Natural killer cell (primary cell): ENCODE measurements around the gene ZCCHC10. TPM values are rescaled to one million over a fixed set of nuclear protein-coding genes. Genes with fewer than 3 reads are reported as not detected.
A peak's percentile ranks its signal among the peaks of the same experiment; 100 is the strongest.

Experiments used
- ATAC-seq, 3 donors: fragments of 150-1000 bp in 2 of 3; fragments of 200-7000 bp in 1 of 3; cut with Tn5 transposase; 1 replicate in 1 of 3; 2 replicates in 2 of 3; pipeline ENCODE4 v1.10.0; 2021; ENCODE audit warnings: mild to moderate bottlenecking in 2 of 3, moderate library complexity in 2 of 3
- DNase-seq, 2 donors: peaks; one replicate each; pipeline versions ENCODE4 v3.0.0 to v3.0.0-alpha.2; 2013 to 2021; ENCODE audit warnings: mixed read lengths in 1 of 2
- H3K27ac ChIP-seq: one replicate; pipeline ENCODE4 v1.5.1; 2013; ENCODE audit warnings: mild to moderate bottlenecking, low read length
- H3K27me3 ChIP-seq: one replicate; pipeline ENCODE4 v1.6.1; 2013; ENCODE audit warnings: low read length; ENCODE audit not compliant: control insufficient read depth, insufficient read depth
- H3K36me3 ChIP-seq: one replicate; pipeline ENCODE4 v1.6.1; 2013; ENCODE audit warnings: low read length; ENCODE audit not compliant: control insufficient read depth, insufficient read depth
- H3K4me1 ChIP-seq: one replicate; pipeline ENCODE4 v1.6.1; 2013; ENCODE audit warnings: low read length; ENCODE audit not compliant: control insufficient read depth, insufficient read depth
- H3K4me3 ChIP-seq: one replicate; pipeline ENCODE4 v1.5.1; 2013; ENCODE audit warnings: low read length
- H3K9me3 ChIP-seq: one replicate; pipeline ENCODE4 v1.6.1; 2013; ENCODE audit warnings: low read length; ENCODE audit not compliant: control insufficient read depth, insufficient read depth
- H3K27ac Mint-ChIP-seq, 2 donors: one replicate each; pipeline ENCODE4 v1.8.0; 2022; ENCODE audit warnings: mild to moderate bottlenecking in 2 of 2, mixed read lengths in 2 of 2, moderate library complexity in 1 of 2
- H3K27me3 Mint-ChIP-seq, 2 donors: one replicate each; pipeline ENCODE4 v1.8.0; 2022; ENCODE audit warnings: low read depth in 2 of 2, mixed read lengths in 2 of 2
- H3K36me3 Mint-ChIP-seq: one replicate; pipeline ENCODE4 v1.8.0; 2022; ENCODE audit warnings: mixed read lengths
- H3K4me1 Mint-ChIP-seq, 2 donors: one replicate each; pipeline ENCODE4 v1.8.0; 2022; ENCODE audit warnings: mixed read lengths in 2 of 2
- H3K4me3 Mint-ChIP-seq: one replicate; pipeline ENCODE4 v1.8.0; 2022; ENCODE audit warnings: mild to moderate bottlenecking, moderate library complexity, mixed read lengths
- H3K9me3 Mint-ChIP-seq, 2 donors: one replicate each; pipeline ENCODE4 v1.8.0; 2022; ENCODE audit warnings: mixed read lengths in 2 of 2
- WGBS: methylation state at CpG from one replicate; pipeline ENCODE4 v1.1.7; 2013; ENCODE audit warnings: missing lambda C conversion rate; ENCODE audit not compliant: insufficient coverage; 5-methylcytosine and 5-hydroxymethylcytosine counted together
- intact Hi-C: fragments of 100-400 bp; cut with micrococcal nuclease; formaldehyde crosslinking; loops from one replicate; pipeline ENCODE4 v1.14.2; 2022
- total RNA-seq, 4 donors: library from RNA; stranded (reverse); fragments of 120-200 nt in 1 of 4; gene quantifications; one replicate each; pipeline versions ENCODE4 v1.2.3 to v1.2.4, GENCODE V29; 2013 to 2022
- TF ChIP-seq, protein P1 (sequence below): fragments of 200-600 bp; IDR thresholded peaks from one replicate; pipeline ENCODE4 v1.8.0; 2022; ENCODE audit warnings: antibody characterized with exemption

ZCCHC10 gene
- total RNA-seq, 3 donors from 2014 or later (not counting 1 experiment from before 2014, with no cell fraction given): 18.4 to 20.5 (median 20.4) TPM

DNA sequence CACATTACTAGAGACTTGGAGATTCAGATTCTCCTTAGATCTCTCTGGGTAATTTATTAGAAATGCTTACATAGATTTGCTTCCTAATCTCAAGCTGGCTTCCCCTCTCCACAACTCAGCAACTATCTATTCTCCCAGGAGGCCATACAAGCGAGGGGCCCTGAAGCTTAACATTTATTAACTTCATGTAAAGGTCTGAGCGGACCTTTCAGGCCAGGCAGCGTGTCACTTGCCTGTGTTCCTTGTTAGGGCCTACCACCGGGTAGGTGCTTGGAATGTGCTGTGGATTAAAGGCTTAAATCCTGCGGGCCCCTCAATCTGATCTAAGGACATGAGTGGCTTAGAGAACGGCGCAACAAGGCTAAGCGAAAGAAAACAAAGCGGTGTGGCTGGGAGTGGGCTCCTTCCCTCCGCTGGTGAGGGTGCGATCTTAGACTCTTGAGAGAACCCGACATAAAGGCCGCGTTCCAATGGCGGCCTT lies 24.8 kb upstream of the ZCCHC10 start:
- Histone ChIP-seq H3K4me1 (peaks cover 25% of the 10 kb centered on the region), H3K4me3 (peak overlapping the region; percentile 91), H3K9me3 (no peaks in the 10 kb centered on the region), H3K36me3 (no peaks in the 10 kb centered on the region), H3K27me3 (no peaks in the 10 kb centered on the region), H3K27ac (peak overlapping the region; percentile 87)
- DNase-seq: no peak
- H3K36me3 Mint-ChIP-seq: no peaks in the 10 kb centered on the region
- peaks cover 23 to 40% of the 10 kb centered on the region in 2 donors for H3K4me1 Mint-ChIP-seq
- WGBS: 2% methylated on average over 15 of the region's 15 CpGs
- H3K9me3 Mint-ChIP-seq: no peaks in the 10 kb centered on the region
- intact Hi-C loops: loop anchor here (1.0 kb wide), 3 partner anchors 25 to 185 kb away; partner anchors contain the start of genes AFF4, GDF9, UQCRQ and ZCCHC10
- H3K27ac Mint-ChIP-seq: peak overlapping the region; percentile 98 to 99
- H3K27me3 Mint-ChIP-seq: peaks cover 0 to 7% of the 10 kb centered on the region in 2 donors
- ATAC-seq: no peak
- peak overlapping the region; percentile 91 for H3K4me3 Mint-ChIP-seq
- TF ChIP-seq, protein P1, sequence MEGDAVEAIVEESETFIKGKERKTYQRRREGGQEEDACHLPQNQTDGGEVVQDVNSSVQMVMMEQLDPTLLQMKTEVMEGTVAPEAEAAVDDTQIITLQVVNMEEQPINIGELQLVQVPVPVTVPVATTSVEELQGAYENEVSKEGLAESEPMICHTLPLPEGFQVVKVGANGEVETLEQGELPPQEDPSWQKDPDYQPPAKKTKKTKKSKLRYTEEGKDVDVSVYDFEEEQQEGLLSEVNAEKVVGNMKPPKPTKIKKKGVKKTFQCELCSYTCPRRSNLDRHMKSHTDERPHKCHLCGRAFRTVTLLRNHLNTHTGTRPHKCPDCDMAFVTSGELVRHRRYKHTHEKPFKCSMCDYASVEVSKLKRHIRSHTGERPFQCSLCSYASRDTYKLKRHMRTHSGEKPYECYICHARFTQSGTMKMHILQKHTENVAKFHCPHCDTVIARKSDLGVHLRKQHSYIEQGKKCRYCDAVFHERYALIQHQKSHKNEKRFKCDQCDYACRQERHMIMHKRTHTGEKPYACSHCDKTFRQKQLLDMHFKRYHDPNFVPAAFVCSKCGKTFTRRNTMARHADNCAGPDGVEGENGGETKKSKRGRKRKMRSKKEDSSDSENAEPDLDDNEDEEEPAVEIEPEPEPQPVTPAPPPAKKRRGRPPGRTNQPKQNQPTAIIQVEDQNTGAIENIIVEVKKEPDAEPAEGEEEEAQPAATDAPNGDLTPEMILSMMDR: no peak

DNA sequence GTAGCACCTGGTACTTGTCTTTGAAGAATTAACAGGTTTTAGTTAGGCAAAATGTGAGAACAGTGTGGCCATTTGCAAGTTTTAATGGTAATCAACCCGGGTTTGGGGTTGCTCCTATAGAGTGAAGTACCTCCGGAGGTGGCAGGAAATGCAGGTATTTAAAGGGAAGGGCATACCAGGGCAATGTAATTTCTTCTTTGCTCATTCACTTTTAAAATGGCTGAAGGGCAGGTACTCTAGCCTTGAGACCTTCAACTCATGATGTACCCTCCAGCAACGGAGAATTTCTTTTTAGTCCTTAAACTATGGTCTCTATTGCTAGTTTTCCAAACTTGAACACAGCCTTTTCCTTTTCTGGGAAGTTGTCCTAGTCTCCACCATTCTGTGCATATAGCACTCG lies 24.2 kb upstream of the ZCCHC10 start:
- ATAC-seq: no peak
- intact Hi-C loops: no loop called here
- no peak overlapping the region for H3K4me3 ChIP-seq

DNA sequence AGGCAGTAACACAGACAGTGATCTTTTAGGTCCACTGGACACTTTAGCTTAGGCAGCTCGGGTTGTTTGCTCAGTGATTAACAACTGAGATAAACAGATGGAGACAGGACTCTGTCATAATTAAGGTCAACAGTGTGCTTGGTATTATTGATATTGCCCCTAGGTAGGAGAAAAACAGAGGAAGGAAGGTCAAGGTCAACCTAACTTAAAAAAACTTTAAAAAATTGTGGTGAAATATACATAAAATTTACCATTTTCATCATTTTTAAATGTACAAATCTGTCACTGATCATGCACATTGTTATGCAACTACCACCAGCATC lies 23.3 kb upstream of the ZCCHC10 start:
- H3K27ac ChIP-seq: no peak overlapping the region
- H3K4me1 Mint-ChIP-seq: peaks cover 23 to 26% of the 10 kb centered on the region in 2 donors
- H3K9me3 ChIP-seq: no peaks in the 10 kb centered on the region
- H3K27me3 Mint-ChIP-seq: peaks cover 0 to 7% of the 10 kb centered on the region in 2 donors
- intact Hi-C loops: no loop called here
- H3K36me3 ChIP-seq: no peaks in the 10 kb centered on the region
- 95% methylated on average over 1 of the region's 1 CpG for WGBS
- no peak for ATAC-seq
- TF ChIP-seq, protein P1: no peak
- H3K36me3 Mint-ChIP-seq: no peaks in the 10 kb centered on the region
- no peak overlapping the region for H3K4me3 Mint-ChIP-seq
- H3K27ac Mint-ChIP-seq: peak overlapping the region in 1 of 2 donors; percentile 56
- no peaks in the 10 kb centered on the region for H3K27me3 ChIP-seq
- H3K4me1 ChIP-seq: peaks cover 25% of the 10 kb centered on the region
- H3K4me3 ChIP-seq: no peak overlapping the region
- H3K9me3 Mint-ChIP-seq: no peaks in the 10 kb centered on the region
- no peak for DNase-seq

More for the DNA sequence above, 24.2 kb upstream of the ZCCHC10 start:
- DNase-seq: peak in 1 of 2 donors; percentile 31
- H3K27ac Mint-ChIP-seq: peak overlapping the region; percentile 98 to 99
- TF ChIP-seq, protein P1: no peak
- H3K4me1 Mint-ChIP-seq: peaks cover 23 to 34% of the 10 kb centered on the region in 2 donors
- no peaks in the 10 kb centered on the region for H3K9me3 ChIP-seq
- no peaks in the 10 kb centered on the region for H3K27me3 ChIP-seq
- H3K36me3 Mint-ChIP-seq: no peaks in the 10 kb centered on the region
- H3K27me3 Mint-ChIP-seq: peaks cover 0 to 7% of the 10 kb centered on the region in 2 donors
- peak overlapping the region; percentile 91 for H3K4me3 Mint-ChIP-seq
- 50% methylated on average over 4 of the region's 4 CpGs for WGBS
- peaks cover 25% of the 10 kb centered on the region for H3K4me1 ChIP-seq
- H3K9me3 Mint-ChIP-seq: no peaks in the 10 kb centered on the region
- peak overlapping the region; percentile 87 for H3K27ac ChIP-seq
- H3K36me3 ChIP-seq: no peaks in the 10 kb centered on the region
